Measurements from ENCODE around the gene PQBP1.

- TF ChIP-seq CTCF (IDR thresholded peaks at IDR 0.05) (no peak), EZH2 (IDR thresholded peaks at IDR 0.05; ENCODE audit: borderline replicate concordance, insufficient read depth, low read depth, low read length, poor library complexity, severe bottlenecking) (no peak)
Observed at GRCh38 chrX:48904180-48904579, 6.5 kb downstream of the PQBP1 start.
